Sigmoid colon (tissue), 4 donors: ENCODE results near the gene AP3B2.

ENCODE experiments used
- CTCF ChIP-seq, 4 experiments: fragments of 450-650 bp in 3 of 4; fragments of 200-600 bp in 1 of 4; IDR thresholded peaks; one replicate each; pipeline ENCODE4 v1.5.1; 2016 to 2019; ENCODE audit warnings: antibody characterized with exemption in 4 of 4, mild to moderate bottlenecking in 3 of 4, moderate library complexity in 2 of 4
- POLR2A ChIP-seq, 2 donors: fragments of 450-650 bp; IDR thresholded peaks; one replicate each; pipeline ENCODE4 v1.6.1; 2016; ENCODE audit warnings: antibody characterized with exemption in 2 of 2, mild to moderate bottlenecking in 2 of 2, moderate library complexity in 2 of 2
- POLR2AphosphoS5 ChIP-seq, 4 donors: sonication (generic); formaldehyde crosslinking; IDR thresholded peaks; one replicate each; pipeline ENCODE4 v1.6.1; 2017; ENCODE audit warnings: antibody characterized with exemption in 4 of 4

GRCh38 chr15:82712036-82712435 is 2.4 kb upstream of the AP3B2 start:
- no peak for TF ChIP-seq POLR2AphosphoS5 (IDR thresholded peaks at IDR 0.05)
- no peak for TF ChIP-seq POLR2A (IDR thresholded peaks at IDR 0.05)
- TF ChIP-seq CTCF (IDR thresholded peaks at IDR 0.05), result no peak
